ENCODE measurements around the gene SPATA2. TPM values are rescaled to one million over a fixed set of nuclear protein-coding genes. Genes with fewer than 3 reads are reported as not detected.

The SPATA2 gene
- total RNA-seq, 4 donors from 2014 or later = 4.0 to 6.7 (median 5.5) TPM

- intact Hi-C loops (cut with DNase I) = no loop called here
- DNase-seq (ENCODE audit: extremely low spot score) = no peak
- H3K27me3 ChIP-seq = no peaks in the 10 kb centered on the region
- H3K27ac ChIP-seq (replicated peaks in 1 of 4) = peak overlapping the region in 2 of 4 donors; percentile 2 to 45
- peaks cover 0 to 27% (median 24%) of the 10 kb centered on the region in 4 donors for H3K4me1 ChIP-seq
- H3K4me3 ChIP-seq = no peak overlapping the region
- H3K9me3 ChIP-seq = no peaks in the 10 kb centered on the region
- H3K36me3 ChIP-seq = peaks cover 0 to 65% (median 30%) of the 10 kb centered on the region in 4 donors
- WGBS = 38% methylated on average over 4 of the region's 4 CpGs
- TF ChIP-seq CTCF (IDR thresholded peaks at IDR 0.05) (no peak), POLR2A (IDR thresholded peaks at IDR 0.05; ENCODE audit: low read depth) (no peak), EP300 (IDR thresholded peaks at IDR 0.05) (no peak), POLR2AphosphoS5 (IDR thresholded peaks at IDR 0.05) (no peak)
Measured at GRCh38 chr20:49877386-49877921, 37.9 kb downstream of the SPATA2 start.

- intact Hi-C loops (cut with DNase I) = no loop called here
Measured at GRCh38 chr20:49874696-49875095, 40.6 kb downstream of the SPATA2 start.

GRCh38 chr20:49872056-49872455, 43.3 kb downstream of the SPATA2 start:
- intact Hi-C loops (cut with DNase I) = no loop called here
- no peak for TF ChIP-seq POLR2A (IDR thresholded peaks at IDR 0.05; ENCODE audit: low read depth)
- no peak for TF ChIP-seq POLR2AphosphoS5 (IDR thresholded peaks at IDR 0.05)
- TF ChIP-seq EP300 (IDR thresholded peaks at IDR 0.05) = no peak
- no peak for TF ChIP-seq CTCF (IDR thresholded peaks at IDR 0.05)
- no peaks in the 10 kb centered on the region for H3K9me3 ChIP-seq
- no peak overlapping the region for H3K27ac ChIP-seq (replicated peaks in 1 of 4)
- DNase-seq (ENCODE audit: extremely low spot score) = no peak
- no peak overlapping the region for H3K4me3 ChIP-seq
- WGBS = 100% methylated on average over 1 of the region's 1 CpG
- H3K4me1 ChIP-seq = peaks cover 0 to 14% (median 8%) of the 10 kb centered on the region in 4 donors
- H3K36me3 ChIP-seq = peaks cover 0 to 79% (median 30%) of the 10 kb centered on the region in 4 donors
- H3K27me3 ChIP-seq = no peaks in the 10 kb centered on the region

More at GRCh38 chr20:49874696-49875095, 40.6 kb downstream of the SPATA2 start:
- Histone ChIP-seq H3K4me1 (peaks cover 0 to 17% (median 14%) of the 10 kb centered on the region in 4 donors), H3K9me3 (no peaks in the 10 kb centered on the region), H3K27ac (replicated peaks in 1 of 4) (no peak overlapping the region), H3K27me3 (no peaks in the 10 kb centered on the region), H3K36me3 (peaks cover 0 to 65% (median 17%) of the 10 kb centered on the region in 4 donors), H3K4me3 (no peak overlapping the region)
- 84% methylated on average over 6 of the region's 6 CpGs for WGBS
- TF ChIP-seq CTCF (IDR thresholded peaks at IDR 0.05) (no peak), EP300 (IDR thresholded peaks at IDR 0.05) (no peak), POLR2AphosphoS5 (IDR thresholded peaks at IDR 0.05) (no peak), POLR2A (IDR thresholded peaks at IDR 0.05; ENCODE audit: low read depth) (no peak)
- DNase-seq (ENCODE audit: extremely low spot score) = no peak

DNA sequence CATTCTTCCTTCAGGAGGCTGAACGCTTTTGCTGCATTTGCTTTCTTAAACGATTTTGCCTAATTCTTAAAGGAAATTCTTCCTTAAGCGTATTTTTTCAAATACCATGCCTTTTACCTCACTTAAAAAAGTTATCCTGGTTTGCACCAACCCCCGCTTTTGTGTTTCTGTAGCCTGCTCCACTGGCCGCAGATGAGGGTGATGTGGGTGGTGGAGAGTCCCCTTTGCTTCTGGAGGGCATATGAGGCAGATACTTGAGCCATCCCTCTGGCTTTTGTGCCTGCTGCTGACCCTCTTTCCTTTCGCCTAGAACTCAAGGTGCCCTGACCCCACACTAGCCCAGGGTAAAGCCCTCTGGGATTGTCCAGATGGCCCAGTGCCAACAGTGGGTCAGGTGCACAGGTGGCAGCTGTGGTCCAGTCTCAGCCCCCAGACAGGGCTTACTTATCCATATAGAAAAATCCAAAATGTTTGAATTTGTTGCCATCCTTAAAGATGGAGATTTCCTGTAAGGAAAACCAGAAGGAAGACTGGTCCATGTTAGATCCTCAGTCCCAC, 43.9 kb downstream of the SPATA2 start:
- peaks cover 0 to 82% (median 30%) of the 10 kb centered on the region in 4 donors for H3K36me3 ChIP-seq
- no peaks in the 10 kb centered on the region for H3K27me3 ChIP-seq
- intact Hi-C loops (cut with DNase I) = no loop called here
- TF ChIP-seq EP300 (IDR thresholded peaks at IDR 0.05) = no peak
- no peak for TF ChIP-seq POLR2AphosphoS5 (IDR thresholded peaks at IDR 0.05)
- 94% methylated on average over 6 of the region's 6 CpGs for WGBS
- no peak overlapping the region for H3K4me3 ChIP-seq
- no peak for DNase-seq (ENCODE audit: extremely low spot score)
- H3K27ac ChIP-seq (replicated peaks in 1 of 4) = no peak overlapping the region
- H3K9me3 ChIP-seq = no peaks in the 10 kb centered on the region
- peaks cover 0 to 8% (median 2%) of the 10 kb centered on the region in 4 donors for H3K4me1 ChIP-seq

DNA sequence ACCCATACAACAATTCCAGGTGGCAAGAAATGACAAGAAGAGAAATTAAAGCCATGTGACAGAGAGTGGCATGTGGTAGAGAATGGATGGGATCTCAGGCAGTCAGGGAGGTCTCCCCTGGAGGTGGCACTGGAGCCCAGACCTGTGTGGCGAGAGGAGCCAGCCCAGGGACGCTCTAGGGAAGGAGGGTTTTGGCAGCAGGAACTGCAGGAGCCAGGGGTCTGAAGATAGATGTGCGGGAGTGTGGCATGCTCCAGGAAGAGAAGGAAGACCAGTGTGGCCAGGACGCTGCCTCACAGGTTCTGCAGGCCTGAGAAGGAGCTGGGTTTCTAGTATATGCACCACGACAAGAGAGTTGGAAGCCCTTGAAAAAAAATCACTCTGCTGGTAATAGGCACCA, 45.1 kb downstream of the SPATA2 start:
- H3K36me3 ChIP-seq = peaks cover 0 to 82% (median 40%) of the 10 kb centered on the region in 4 donors
- H3K4me3 ChIP-seq = no peak overlapping the region
- DNase-seq (ENCODE audit: extremely low spot score) = no peak
- no peaks in the 10 kb centered on the region for H3K9me3 ChIP-seq
- TF ChIP-seq POLR2A (IDR thresholded peaks at IDR 0.05; ENCODE audit: low read depth) (no peak), POLR2AphosphoS5 (IDR thresholded peaks at IDR 0.05) (no peak), EP300 (IDR thresholded peaks at IDR 0.05) (no peak), CTCF (IDR thresholded peaks at IDR 0.05) (no peak)
- H3K27ac ChIP-seq (replicated peaks in 1 of 4) = no peak overlapping the region
- 98% methylated on average over 5 of the region's 5 CpGs for WGBS
- H3K27me3 ChIP-seq = no peaks in the 10 kb centered on the region
- intact Hi-C loops (cut with DNase I) = no loop called here
- peaks cover 0 to 7% (median 0%) of the 10 kb centered on the region in 4 donors for H3K4me1 ChIP-seq
